Iris pigment epithelial cell (primary cell): ENCODE data around the gene PGGHG.

Experiments used
- DNase-seq: peaks from one replicate; pipeline ENCODE4 v3.0.0-alpha.2; 2011; ENCODE audit warnings: low read depth

The PGGHG gene

DNA sequence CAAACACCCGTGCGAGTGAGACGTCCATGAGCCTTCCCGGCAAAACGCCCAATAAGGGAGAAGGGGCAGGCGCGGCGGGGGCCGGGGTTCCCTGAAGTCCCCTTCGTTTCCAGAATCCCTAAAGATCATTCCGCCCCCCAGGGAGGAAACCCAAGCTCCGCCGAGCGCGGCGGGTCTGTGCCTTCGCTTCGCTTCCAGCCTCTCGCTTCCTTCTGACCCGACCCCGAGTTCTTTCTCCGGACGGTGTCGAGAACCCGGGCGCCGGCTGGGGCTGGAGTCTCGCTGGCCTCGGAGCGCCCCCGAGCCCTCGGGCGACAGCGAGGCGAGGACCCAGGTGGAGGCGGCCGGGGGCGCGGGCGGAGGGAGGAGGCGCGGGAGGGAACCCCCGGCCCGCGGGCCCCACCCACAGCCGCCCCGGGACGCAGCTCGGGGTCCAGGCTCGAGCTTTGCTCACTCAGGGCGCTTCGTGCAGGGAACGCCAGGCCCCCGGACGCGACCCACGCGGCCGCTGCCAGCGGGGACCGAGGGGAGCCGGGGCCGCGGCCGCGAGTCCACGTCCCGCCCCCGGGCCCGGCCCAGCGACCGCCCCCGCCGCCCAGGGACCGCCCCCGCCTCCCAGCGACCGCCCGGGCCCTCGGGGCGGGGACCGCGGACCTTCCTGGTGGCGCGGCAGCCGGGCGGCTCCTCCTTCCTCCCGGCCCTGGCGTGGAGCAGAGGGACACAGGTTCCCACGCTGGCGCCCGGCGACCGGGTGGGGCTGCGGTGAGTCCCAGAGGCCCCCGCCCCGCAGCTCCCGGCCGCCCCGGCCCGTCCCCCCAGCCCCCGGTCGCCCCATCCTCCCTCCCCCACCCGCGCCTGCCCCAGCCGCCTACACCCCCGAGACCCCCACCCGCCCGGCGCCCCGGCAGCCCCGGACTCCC is at the start of gene PGGHG:
Gene PGGHG, plus strand, starts transcription at position 649 of the 920 bp plus-strand sequence. CDS start 691 bp downstream, outside the sequence.
- no peak for DNase-seq

DNA sequence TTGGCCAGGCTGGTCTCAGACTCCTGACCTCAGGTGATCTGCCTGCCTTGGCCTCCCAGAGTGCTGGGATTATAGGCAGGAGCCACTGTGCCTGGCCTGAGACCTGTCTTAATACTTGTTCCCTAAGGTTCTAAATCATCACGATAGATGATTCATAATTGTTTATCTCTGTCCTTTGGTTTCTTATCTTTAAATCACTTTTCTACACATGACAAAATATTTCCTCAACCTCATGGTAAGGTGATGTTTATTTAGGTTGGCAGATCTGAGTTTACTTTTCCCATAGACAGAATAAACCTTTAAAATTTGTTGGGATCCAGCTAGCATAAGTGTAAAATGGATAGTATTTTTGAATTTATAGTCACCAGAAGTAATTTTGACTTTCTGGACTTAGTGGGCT is 48.6 kb upstream of the PGGHG start:
- DNase-seq = no peak

DNA sequence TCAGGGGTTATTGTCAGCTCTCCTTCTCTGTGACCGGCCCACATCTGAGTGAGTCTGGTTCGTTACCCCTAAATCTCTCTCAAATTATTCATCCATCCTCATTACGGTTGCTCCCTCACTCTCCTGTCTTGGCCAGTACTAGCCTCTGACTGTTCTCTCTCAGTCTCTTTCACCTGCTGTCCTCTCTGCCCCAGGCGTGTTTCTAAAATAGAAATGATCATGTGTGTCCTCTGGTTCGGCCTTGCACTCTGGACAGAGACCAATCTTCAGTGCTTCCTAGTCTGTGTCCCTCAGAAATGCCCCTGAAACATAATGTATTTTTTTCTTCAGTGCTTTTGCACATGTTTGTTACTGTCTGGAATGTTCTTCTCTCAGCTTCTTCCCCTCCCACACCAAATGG is 47.3 kb upstream of the PGGHG start:
- no peak for DNase-seq

DNA sequence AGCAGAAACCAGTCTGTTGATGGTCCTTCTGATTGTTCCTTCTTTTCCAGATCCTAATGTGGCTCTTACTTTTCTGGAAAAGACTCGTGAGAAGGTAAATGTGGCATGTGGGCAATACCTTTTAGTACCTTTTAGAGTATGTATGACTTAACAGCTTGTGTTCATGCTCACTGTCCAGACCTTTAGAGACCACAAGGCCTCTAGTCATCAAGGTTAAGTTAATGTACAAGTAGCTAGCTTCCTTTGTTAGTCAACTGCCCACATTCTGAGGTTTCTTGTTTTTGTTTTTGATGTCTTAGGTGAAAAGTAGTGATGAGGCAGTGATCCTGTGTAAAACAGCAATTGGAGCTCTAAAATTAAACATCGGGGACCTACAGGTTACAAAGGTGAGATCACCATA is 44.5 kb upstream of the PGGHG start:
- no peak for DNase-seq

DNA sequence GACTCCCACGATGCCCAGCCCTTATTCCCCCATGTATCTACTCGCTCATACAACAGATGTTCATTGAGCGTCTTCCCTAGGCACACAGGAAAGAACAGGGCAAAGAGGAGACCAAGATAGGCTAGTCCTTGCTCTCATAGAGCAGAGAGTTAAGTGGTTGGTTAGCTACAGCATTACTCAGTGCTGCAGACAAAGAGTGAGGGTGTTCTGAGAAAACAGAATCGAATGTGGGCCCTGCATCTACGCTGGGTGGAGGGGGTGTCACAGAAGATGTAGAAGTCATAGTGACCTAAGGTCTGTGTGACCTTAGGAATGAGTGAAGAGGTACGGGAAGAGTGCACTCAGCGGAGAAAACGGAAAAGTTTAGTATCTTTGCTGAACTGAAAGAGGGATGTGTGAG is 39.9 kb upstream of the PGGHG start:
- DNase-seq = no peak

DNA sequence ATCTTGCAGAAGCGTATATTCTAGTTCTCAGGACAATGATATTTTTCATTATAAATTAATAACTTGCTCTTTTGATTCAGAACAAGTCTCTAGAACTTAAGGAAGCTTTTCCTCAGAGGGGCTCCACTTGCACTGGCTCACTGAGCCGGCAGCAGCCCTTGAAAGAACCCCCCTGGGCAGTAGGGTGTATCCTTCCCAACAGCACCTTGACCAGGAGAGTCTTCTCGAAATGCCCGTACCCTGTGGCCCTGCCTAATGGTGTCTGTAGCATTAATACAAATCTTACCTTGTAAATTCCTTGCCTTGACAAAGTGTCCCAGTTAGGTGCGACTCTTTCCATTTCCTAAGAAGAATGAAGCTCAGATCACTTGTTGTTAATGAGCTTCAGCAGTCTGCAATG is 38.7 kb upstream of the PGGHG start:
- DNase-seq = no peak

DNA sequence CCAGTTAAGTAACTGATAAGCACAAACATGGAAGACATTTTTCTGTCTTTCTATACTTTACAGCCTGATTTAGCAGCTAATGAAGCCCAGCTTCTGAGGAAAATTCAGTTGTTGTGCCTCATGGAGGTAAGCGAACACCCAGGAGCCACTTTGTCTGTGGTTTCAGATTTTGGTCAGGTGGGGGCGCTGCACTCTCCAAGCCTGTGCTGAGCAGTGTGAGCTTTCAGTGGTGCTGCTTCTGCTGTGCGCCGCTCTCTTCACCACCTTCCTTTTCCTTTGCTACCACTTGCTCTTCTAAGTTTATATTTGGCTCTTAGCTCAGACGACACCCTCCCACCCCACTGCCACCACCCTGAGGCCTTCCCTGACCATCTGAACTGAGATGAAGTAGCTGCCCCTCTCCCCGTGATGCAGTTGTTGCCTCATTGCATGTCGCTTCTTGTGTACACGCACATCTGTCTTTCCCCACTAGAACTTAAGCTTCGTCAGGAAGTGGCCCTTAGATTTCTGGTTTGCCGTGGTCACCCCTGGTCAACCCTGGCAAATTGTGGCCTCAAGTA is 38.1 kb upstream of the PGGHG start:
- peak; percentile 65 for DNase-seq

DNA sequence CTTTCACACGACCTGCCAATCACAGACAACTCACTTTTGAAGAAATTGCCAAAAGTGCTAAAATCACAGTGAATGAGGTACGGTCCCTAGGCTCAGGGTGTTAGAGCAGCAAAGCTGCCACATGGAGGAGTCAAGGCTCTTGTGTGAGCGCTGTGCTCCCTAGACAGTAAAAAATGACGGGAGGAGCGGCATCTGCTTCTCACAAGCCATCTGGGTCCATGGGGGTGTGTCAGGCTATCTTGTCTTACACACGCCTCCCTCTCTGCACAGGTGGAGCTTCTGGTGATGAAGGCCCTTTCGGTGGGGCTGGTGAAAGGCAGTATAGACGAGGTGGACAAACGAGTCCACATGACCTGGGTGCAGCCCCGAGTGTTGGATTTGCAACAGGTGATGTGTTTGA is 37.4 kb upstream of the PGGHG start:
- DNase-seq = no peak

DNA sequence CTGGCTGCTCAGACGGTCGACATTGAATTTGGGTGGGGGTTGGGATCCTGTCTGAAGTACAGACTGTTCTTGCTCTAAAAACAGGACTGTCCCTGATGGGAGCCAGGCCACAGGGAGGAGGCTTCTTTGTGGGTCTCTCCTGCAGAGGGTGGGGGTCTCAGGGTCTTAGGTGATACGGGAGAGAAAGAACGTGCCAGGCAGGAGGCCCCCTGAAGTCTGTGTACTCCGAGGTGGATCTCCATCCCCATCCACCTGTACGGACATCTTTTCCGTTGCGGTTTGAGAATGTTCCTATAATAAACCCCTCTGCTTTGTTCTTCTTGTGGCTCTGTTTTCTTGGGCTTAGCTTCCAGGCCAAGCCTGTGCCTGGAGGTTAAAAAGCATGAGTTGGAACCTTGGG is 36.3 kb upstream of the PGGHG start:
- DNase-seq = no peak

DNA sequence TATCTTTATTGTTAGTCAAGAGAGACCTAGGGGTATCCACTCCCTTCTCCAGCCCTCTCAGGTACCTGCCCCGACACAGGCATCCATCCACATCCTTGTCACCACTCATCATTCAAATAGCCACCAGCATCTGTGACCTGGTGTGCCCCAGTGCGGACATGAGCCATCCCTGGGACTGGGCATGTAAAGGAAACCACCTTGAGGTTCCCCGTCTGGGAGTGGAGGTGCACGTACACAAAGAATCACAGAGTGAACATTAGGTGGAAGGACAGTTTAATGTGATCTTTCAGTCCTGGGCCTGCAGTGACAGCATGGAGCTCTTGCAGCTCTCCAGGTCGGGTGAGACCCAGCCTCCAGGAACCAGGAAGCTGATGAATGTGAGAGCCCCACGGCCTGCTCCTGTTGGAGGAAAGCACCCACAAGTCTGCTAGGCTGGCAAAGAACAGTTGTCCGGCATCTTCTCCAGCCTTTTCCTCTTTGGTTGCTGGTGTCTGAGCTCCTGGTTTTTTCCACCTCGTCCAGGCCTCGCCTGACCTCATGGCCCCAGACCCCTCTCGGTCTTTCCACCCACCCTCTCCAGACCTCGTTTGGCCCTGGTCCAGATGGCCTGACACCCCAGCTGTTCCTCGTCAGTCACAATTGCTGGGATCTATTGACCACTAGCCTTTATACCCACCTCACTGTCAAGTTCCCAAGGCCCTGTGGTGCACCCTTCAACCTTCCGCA is 35.6 kb upstream of the PGGHG start:
- DNase-seq = no peak

DNA sequence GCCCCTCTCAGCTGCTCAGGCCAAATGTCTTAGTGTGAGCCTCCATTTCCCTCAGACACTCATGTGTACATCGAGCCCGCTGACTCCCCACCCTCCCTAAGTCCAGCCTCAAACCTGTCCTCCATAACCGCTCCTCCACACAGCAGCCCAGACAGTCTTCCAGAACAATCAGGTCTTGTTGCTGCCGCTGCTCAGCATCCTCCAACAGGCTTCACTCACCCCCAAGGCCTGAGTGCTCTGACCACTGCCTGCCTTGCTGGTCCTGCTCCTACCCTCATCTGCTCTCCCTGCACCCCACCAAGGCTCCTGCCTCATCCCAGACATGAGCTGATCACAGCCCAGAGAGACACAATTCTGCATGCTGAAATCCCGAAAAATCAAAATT is 35.0 kb upstream of the PGGHG start:
- no peak for DNase-seq

DNA sequence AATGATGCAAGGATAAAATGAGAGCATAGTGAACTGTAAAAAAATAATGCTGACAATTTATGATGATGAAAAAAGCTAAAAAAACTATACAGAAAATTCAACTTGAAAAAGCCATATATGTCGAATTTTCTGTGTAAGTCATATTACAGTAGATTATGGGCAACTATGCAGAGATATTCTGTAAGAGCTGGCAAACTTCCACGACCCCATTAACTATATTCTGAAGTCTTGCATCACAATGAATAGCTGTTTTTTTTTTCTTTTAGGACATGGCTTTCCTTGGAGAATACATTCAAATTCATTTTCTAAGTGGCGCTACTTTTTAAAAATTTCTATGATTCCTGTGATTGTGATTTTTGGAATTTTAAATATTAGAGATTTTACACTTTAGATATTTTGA is 33.8 kb upstream of the PGGHG start:
- DNase-seq = peak; percentile 48

DNA sequence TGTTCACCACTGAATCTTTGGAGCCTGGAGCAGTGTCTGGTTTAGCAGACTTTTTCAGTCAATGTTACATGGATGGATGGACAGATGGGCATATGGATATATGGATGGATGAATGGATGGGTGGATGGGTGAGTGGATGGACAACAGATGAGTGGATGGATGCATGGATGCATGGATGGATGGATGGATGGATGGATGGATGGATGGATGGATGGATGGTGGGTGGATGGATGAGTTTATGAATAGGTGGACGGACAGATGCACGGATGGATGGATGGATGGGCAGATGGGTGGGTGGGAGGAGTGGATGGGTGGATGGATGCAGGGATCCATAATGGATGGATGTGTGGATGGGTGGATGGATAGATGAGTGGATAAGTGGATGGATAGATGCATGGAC is 33.1 kb upstream of the PGGHG start:
- DNase-seq = no peak

DNA sequence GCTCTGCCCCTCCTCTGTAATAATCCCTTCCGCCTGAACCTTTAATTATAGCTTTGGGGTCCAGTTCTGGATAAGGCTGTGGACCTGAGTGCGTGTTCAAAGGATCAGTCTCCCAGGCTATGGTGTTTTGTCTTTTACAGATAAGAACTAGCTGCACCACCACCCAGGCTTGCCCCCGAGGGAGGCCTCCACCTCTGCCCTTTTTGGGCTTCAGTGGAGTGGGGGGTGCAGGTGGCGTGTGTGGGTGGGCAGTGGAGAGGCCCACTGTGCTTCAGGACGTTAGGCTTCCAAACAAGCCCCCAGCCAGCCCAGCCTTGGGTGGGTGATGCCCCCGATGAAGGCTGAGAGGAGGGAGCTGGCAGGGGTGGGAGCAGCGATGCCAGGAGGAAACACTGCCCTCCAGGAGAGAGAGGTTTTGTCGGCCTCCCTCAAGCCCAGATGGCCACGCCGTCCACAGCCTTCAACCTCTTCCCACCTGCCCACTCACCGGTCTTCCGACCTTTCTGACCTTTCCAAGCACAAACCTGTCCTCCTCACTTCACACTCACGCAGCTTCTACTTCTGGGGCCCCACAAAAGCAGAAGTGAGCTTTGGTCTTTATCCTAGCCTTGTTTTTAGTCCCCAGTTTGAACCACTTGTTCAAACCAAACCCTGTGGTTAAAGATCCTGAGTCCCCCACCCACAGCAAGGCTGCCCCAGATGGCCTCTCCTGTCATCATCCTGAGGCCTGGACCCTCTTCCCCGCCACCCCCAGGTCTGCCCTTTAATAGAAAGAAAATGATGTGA is 31.8 kb upstream of the PGGHG start:
- DNase-seq = no peak

DNA sequence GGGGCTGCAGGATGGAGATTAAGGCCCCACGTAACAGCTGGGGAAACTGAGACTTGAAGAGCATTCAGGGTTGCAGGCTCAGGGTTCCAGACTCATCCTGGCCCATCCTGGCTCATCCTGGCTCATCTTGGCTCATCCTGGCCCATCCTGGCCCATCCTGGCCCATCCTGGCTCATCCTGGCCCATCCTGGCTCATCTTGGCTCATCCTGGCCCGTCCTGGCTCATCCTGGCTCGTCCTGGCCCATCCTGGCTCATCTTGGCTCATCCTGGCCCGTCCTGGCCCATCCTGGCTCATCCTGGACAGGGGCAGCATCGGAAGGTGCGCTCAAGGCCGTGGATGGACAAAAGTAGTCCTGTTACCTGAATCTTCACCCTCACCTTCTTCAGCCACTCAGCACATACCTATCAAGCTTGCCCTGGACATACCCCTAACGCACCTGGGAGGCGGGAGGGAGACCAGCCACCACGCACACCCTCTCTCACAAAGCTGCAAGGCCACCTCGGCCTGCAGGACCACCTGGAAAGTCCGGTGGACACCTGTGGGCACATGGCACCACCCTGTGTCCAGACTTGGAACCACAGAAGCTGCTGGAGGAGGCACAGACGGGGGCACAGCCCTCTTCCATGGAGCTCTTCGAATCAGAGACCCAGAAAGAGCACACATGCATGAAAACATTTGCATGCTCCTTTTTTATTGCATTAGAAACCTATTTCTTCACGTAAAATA is 31.0 kb upstream of the PGGHG start:
- DNase-seq = no peak

DNA sequence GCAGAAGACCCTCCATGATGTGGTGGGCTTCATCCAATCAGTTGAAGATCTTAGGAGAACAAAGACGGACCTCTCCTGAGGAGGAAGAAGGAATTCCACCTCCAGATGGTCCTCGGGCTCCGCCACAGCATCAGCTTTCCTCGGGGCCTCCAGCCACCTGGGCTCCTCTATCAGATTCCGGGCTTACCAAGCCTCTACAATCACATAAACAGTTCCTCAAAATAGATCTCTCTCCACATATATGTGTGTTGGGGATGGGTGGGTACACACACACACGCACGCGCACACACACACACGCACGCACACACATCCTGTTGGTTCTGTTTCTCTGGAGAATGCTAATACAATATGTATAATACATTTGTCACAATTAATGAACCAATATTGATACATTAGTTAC is 29.5 kb upstream of the PGGHG start:
- no peak for DNase-seq

DNA sequence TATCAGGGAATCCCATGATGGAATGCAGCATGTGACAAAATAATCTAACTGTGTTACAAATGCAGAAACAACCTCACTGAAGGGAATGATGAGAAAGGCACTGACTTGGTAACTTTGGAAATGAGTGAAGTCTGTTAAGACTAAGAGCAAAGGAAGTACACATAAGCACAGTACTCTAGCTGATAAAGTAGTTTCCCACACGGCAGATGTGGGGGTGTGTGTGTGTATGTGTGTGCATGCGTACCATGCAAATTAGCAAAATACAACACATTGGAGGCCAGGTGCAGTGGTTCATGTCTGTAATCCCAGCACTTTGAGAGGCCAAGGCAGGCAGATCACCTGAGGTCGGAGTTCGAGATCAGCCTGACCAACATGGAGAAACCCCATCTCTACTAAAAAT is 27.3 kb upstream of the PGGHG start:
- no peak for DNase-seq

DNA sequence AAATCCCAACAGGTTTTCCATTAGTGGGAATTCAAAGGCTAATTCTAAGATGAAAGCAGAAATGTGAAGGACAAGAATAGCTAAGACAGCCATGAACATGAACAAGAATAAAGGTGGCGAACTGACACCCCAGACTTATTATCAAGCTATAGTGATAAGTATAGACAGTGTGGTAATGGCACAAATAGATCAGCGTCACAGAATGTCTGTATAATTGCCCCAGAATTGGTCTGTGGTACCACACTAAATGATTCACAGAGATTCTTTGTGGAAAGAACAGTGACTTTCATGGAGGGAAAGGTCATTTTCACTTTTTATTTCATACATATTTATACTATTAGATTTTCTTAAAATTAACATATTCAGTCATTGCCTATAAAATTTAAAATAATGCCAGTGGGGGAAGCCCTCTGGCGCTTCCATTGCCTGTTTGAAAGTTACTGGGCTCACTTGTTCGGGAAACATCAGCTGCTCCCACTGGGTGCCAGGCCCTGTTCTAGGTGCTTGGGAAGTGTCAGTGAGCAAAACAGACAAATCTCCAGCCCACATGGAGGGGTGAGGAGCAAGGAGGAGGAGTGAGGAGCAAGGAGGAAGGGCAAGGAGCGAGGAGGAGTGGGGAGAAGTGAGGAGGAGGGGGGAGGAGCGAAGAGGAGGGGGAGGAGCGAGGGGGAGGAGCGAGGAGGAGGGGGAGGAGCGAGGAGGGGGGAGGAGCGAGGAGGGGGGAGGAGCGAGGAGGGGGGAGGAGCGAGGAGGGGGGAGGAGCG is 22.1 kb upstream of the PGGHG start:
- DNase-seq = no peak

DNA sequence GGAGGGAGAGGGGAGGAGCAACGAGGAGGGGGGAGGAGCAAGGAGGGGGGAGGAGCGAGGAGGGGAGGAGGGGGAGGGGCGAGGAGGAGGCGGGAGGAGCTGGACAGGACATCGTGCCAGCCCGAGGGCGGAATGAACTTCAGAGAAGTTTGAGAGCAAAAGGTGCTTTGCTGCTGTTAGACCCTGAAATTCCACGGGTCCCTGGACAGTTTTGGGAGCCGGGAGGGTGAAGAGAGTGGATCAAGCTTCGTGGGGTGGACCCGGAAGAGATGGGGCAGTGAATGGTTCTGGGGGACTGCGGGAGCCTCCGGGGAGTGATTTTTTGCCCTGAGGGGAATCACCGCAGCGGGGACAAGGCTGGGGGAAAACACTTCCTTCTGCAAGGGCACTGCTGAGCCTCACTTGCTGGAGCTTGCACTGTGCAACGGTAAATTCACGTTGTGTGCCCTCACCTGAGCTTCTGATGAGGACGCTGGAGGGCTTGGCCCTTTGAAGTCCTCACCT is 21.4 kb upstream of the PGGHG start:
- DNase-seq = no peak

DNA sequence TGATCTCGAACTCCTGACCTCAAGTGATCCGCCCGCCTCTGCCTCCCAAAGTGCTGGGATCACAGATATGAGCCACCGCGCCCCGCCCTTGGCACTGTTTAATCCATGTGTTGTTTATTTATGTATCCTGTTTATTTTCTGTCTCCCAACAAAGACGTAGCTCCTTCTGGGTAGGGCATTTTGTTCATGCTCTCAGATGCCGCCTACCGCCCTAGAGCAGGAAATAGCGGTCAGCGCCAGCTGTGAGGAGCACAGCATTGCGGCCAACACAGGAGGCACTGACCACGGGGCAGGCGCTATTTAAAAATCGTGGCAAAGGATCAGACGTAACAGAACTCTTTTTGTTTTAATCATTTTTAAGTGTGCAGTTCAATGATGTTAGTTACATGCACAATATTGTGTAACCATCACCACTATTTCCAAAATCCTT is 20.2 kb upstream of the PGGHG start:
- peak; percentile 14 for DNase-seq
